NCI-H2081 (cell line): ENCODE measurements around the gene GREM1.
A peak's percentile ranks its signal among the peaks of the same experiment; 100 is the strongest.

Experiments used
- DNase-seq, 2 experiments: peaks; one replicate each; lab custom pipeline; 2025; lab: John Stamatoyannopoulos, UW

GREM1 gene

GRCh38 chr15:32717426-32718226, at the start of gene GREM1:
Gene GREM1 (plus strand): TSS chr15:32718004. CDS start chr15:32730691, 12,687 bp downstream.
- peak in 1 of 2 experiments; percentile 13 for DNase-seq

GRCh38 chr15:32668942-32669341, 48.9 kb upstream of the GREM1 start:
- DNase-seq = no peak

- peak in 1 of 2 experiments; percentile 21 for DNase-seq
These were observed 47.8 kb upstream of the GREM1 start for GRCh38 chr15:32669896-32670611.

GRCh38 chr15:32670623-32671022, 47.2 kb upstream of the GREM1 start:
- no peak for DNase-seq

GRCh38 chr15:32671339-32672325, 46.2 kb upstream of the GREM1 start:
- no peak for DNase-seq

GRCh38 chr15:32674681-32675080, 43.1 kb upstream of the GREM1 start:
- DNase-seq = no peak

GRCh38 chr15:32675466-32675865, 42.3 kb upstream of the GREM1 start:
- DNase-seq = no peak

GRCh38 chr15:32676169-32676568, 41.6 kb upstream of the GREM1 start:
- DNase-seq = no peak

GRCh38 chr15:32677238-32677750, 40.5 kb upstream of the GREM1 start:
- DNase-seq = peak; percentile 6 to 68

GRCh38 chr15:32679298-32679690, 38.5 kb upstream of the GREM1 start:
- no peak for DNase-seq

GRCh38 chr15:32682569-32682968, 35.2 kb upstream of the GREM1 start:
- no peak for DNase-seq

GRCh38 chr15:32682977-32683630, 34.7 kb upstream of the GREM1 start:
- no peak for DNase-seq

GRCh38 chr15:32683906-32684584, 33.8 kb upstream of the GREM1 start:
- DNase-seq = no peak

- no peak for DNase-seq
These were observed 32.2 kb upstream of the GREM1 start for GRCh38 chr15:32685576-32685975.

- no peak for DNase-seq
These were observed 30.2 kb upstream of the GREM1 start for GRCh38 chr15:32687556-32687955.

GRCh38 chr15:32688151-32688639, 29.6 kb upstream of the GREM1 start:
- DNase-seq = peak; percentile 69 to 90

GRCh38 chr15:32690941-32691688, 26.7 kb upstream of the GREM1 start:
- DNase-seq = no peak

- DNase-seq = no peak
These were observed 26.1 kb upstream of the GREM1 start for GRCh38 chr15:32691689-32692038.

GRCh38 chr15:32692286-32692685, 25.5 kb upstream of the GREM1 start:
- no peak for DNase-seq
